Spleen (tissue), 11 donors: ENCODE results near the gene MUC13. TPM values are rescaled to one million over a fixed set of nuclear protein-coding genes. Genes with fewer than 3 reads are reported as not detected.

ENCODE experiments used
- DNase-seq: peaks from one replicate; pipeline ENCODE4 v3.0.0-alpha.2; 2020
- H3K27ac ChIP-seq, 8 donors: fragments of 200-600 bp; sonication (generic) in 7 of 8; 1 replicate in 4 of 8; 2 replicates in 4 of 8; pipeline versions ENCODE4 v1.5.0 to v1.8.0; 2016 to 2021; ENCODE audit warnings: inconsistent platforms in 4 of 8, mild to moderate bottlenecking in 4 of 8, moderate library complexity in 1 of 8
- H3K27me3 ChIP-seq, 7 donors: fragments of 200-600 bp; sonication (generic) in 6 of 7; replicated peaks in 1 of 7; 1 replicate in 4 of 7; 2 replicates in 3 of 7; pipeline versions ENCODE4 v1.5.0 to v1.8.0; 2016 to 2021; ENCODE audit warnings: inconsistent platforms in 3 of 7, mild to moderate bottlenecking in 1 of 7
- H3K36me3 ChIP-seq, 6 donors: fragments of 200-600 bp; sonication (generic) in 5 of 6; 1 replicate in 4 of 6; 2 replicates in 2 of 6; pipeline versions ENCODE4 v1.5.0 to v1.8.0; 2016 to 2021; ENCODE audit warnings: inconsistent platforms in 2 of 6
- H3K4me1 ChIP-seq, 6 donors: fragments of 200-600 bp; sonication (generic) in 5 of 6; 1 replicate in 3 of 6; 2 replicates in 3 of 6; pipeline versions ENCODE4 v1.5.0 to v1.8.0; 2016 to 2021; ENCODE audit warnings: inconsistent platforms in 3 of 6
- H3K4me3 ChIP-seq, 8 donors: fragments of 200-600 bp; sonication (generic) in 7 of 8; 1 replicate in 4 of 8; 2 replicates in 4 of 8; pipeline versions ENCODE4 v1.5.0 to v1.8.0; 2016 to 2021; ENCODE audit warnings: inconsistent platforms in 4 of 8, mild to moderate bottlenecking in 4 of 8, moderate library complexity in 2 of 8
- H3K9me3 ChIP-seq, 8 donors: fragments of 200-600 bp; sonication (generic) in 7 of 8; 1 replicate in 4 of 8; 2 replicates in 4 of 8; pipeline versions ENCODE4 v1.5.0 to v1.8.0; 2016 to 2021; ENCODE audit warnings: inconsistent platforms in 4 of 8
- POLR2A ChIP-seq, 3 donors: fragments of 450-650 bp; IDR thresholded peaks; one replicate each; pipeline ENCODE4 v1.5.1; 2017; ENCODE audit warnings: antibody characterized with exemption in 3 of 3, mild to moderate bottlenecking in 1 of 3
- POLR2AphosphoS5 ChIP-seq, 3 donors: sonication (generic); formaldehyde crosslinking; IDR thresholded peaks; one replicate each; pipeline ENCODE4 v1.5.1; 2017; ENCODE audit warnings: antibody characterized with exemption in 3 of 3
- WGBS, 5 donors: extraction: QIAGEN DNeasy Blood & Tissue Kit in 3 of 5; methylation state at CpG; one replicate each; pipeline versions ENCODE4 v1.1.5 to v1.1.7; 2013 to 2018; 5-methylcytosine and 5-hydroxymethylcytosine counted together
- intact Hi-C: fragments of 100-400 bp; cut with DNase I; formaldehyde crosslinking; loops from one replicate; pipeline ENCODE4 v1.15.0; 2023; ENCODE audit warnings: low total_unique reads
- polyA plus RNA-seq, 3 donors: library from polyadenylated mRNA; stranded (reverse); fragments of 200-250 nt; gene quantifications; one replicate each; pipeline ENCODE4 v1.2.1, GENCODE V29; 2013
- total RNA-seq, 7 donors: library from RNA; depleted of rRNA in 3 of 7; stranded (reverse); fragments of >200 nt in 3 of 7; fragmentation: NEBNext Ultra II Directional in 4 of 7; extraction: Animal tissue kit (Norgen Biotek cat#: 25700) in 4 of 7; gene quantifications; one replicate each; pipeline versions ENCODE4 v1.1.0 to v1.2.1, GENCODE V29; 2016 to 2021
- TF ChIP-seq, protein P1 (sequence below), 11 experiments: fragments of 200-600 bp in 7 of 11; fragments of 450-650 bp in 4 of 11; sonication (generic) in 4 of 11; IDR thresholded peaks in 8 of 11; conservative IDR thresholded peaks in 3 of 11; 1 replicate in 7 of 11; 2 replicates in 4 of 11; pipeline versions ENCODE4 v1.4.0 to v1.8.0; 2016 to 2021; ENCODE audit warnings: antibody characterized with exemption in 11 of 11, inconsistent platforms in 4 of 11, mild to moderate bottlenecking in 1 of 11
- donor health status: healthy with polysubstance abuse.
- donor health status: DM: no; HTN: no; CAD: no; lungs with moderate emphysema.
- donor health status: DM: no; HTN: no; CAD: no.
- donor health status: Bipolar disorder and iron deficiency.
- donor health status: healthy.
- donor health status: DM: no; HTN: no; CAD: no.
- donor health status: DM: yes; HTN: yes; CAD: no.

The MUC13 gene
- total and polyA plus RNA-seq, 10 donors, result 0.06 to 0.93 (median 0.17) TPM; not detected in 4

DNA sequence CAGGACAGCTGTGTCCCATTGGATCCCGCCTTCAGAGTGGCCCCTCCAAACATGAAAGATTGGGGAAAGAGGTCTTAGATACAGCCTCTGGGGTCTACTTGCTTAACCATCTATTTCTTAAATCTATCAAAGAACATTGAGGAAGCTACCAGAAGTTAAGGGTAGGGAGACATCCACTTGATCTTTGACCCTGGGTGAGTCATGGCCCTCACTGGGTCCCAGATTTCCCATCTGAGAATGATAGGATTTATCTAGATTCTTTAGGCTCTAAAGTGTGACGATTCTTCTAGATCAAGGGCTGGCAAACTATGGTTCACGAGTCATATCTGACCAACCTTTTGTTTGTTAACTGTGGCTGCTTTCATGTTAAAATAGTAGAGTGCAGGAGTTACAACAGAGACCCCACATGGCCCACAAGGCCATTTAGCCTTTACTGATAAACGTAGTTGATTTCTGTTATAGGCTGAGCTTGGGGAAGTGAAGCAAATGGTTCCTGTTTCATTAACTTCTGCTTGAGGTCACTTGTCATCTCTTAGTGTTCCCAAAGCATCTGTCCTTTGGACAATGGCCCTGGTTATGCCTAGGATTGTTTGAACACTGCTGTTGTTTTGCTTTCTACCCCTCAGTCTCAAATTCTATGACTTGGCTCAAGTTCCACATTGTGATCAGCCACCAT, 8.0 kb downstream of the MUC13 start:
- intact Hi-C loops, result loop anchor here (5.0 to 10.0 kb wide), 2 partner anchors 511 to 658 kb away; no protein-coding TSS in a partner anchor
- no peaks in the 10 kb centered on the region for H3K36me3 ChIP-seq

DNA sequence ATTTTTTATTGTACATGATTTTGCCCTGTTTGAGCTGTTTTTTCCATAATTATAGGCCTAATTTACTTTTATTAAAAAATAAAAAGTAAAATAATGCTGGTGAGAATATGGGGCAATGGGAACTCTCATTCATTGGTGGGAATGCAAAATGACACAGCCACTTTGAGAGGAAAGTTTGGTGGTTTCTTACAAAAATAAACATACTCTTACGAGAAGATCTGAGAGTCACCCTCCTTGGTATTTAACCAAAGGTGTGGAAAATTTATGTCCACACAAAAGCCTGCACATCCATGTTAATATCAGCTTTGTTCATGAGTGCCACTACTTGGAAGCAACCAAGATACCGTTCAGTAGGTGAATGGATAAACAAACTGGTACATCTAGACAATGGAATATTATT, 9.8 kb downstream of the MUC13 start:
- intact Hi-C loops, result loop anchor here (5.0 to 10.0 kb wide), 2 partner anchors 513 to 660 kb away; no protein-coding TSS in a partner anchor
- DNase-seq, result no peak
- H3K27me3 ChIP-seq, result no peaks in the 10 kb centered on the region
- no peaks in the 10 kb centered on the region for H3K9me3 ChIP-seq
- peaks cover 0 to 4% (median 0%) of the 10 kb centered on the region in 6 donors for H3K4me1 ChIP-seq
- TF ChIP-seq, protein P1, sequence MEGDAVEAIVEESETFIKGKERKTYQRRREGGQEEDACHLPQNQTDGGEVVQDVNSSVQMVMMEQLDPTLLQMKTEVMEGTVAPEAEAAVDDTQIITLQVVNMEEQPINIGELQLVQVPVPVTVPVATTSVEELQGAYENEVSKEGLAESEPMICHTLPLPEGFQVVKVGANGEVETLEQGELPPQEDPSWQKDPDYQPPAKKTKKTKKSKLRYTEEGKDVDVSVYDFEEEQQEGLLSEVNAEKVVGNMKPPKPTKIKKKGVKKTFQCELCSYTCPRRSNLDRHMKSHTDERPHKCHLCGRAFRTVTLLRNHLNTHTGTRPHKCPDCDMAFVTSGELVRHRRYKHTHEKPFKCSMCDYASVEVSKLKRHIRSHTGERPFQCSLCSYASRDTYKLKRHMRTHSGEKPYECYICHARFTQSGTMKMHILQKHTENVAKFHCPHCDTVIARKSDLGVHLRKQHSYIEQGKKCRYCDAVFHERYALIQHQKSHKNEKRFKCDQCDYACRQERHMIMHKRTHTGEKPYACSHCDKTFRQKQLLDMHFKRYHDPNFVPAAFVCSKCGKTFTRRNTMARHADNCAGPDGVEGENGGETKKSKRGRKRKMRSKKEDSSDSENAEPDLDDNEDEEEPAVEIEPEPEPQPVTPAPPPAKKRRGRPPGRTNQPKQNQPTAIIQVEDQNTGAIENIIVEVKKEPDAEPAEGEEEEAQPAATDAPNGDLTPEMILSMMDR (IDR thresholded peaks at IDR 0.05 in 8 of 11, conservative IDR thresholded peaks at IDR 0.05 in 3 of 11), result no peak
- TF ChIP-seq POLR2A (IDR thresholded peaks at IDR 0.05) (no peak), POLR2AphosphoS5 (IDR thresholded peaks at IDR 0.05) (no peak)
- H3K36me3 ChIP-seq, result no peaks in the 10 kb centered on the region
- 82 to 89% (median 88%) methylated on average over 2 of the region's 2 CpGs for WGBS, 5 donors
- no peak overlapping the region for H3K4me3 ChIP-seq
- no peak overlapping the region for H3K27ac ChIP-seq

More for the DNA sequence above, 8.0 kb downstream of the MUC13 start:
- Histone ChIP-seq H3K9me3 (no peaks in the 10 kb centered on the region), H3K27ac (peak overlapping the region in 2 of 8 donors; percentile 36 to 45), H3K4me1 (peaks cover 0 to 4% (median 0%) of the 10 kb centered on the region in 6 donors), H3K4me3 (no peak overlapping the region), H3K27me3 (no peaks in the 10 kb centered on the region)
- whole genome bisulfite sequencing, 5 donors, result 57 to 70% (median 66%) methylated on average over 4 of the region's 4 CpGs
- no peak for DNase-seq
- no peak for TF ChIP-seq POLR2AphosphoS5 (IDR thresholded peaks at IDR 0.05)
- no peak for TF ChIP-seq POLR2A (IDR thresholded peaks at IDR 0.05)
- TF ChIP-seq, protein P1 (IDR thresholded peaks at IDR 0.05 in 8 of 11, conservative IDR thresholded peaks at IDR 0.05 in 3 of 11), result no peak

DNA sequence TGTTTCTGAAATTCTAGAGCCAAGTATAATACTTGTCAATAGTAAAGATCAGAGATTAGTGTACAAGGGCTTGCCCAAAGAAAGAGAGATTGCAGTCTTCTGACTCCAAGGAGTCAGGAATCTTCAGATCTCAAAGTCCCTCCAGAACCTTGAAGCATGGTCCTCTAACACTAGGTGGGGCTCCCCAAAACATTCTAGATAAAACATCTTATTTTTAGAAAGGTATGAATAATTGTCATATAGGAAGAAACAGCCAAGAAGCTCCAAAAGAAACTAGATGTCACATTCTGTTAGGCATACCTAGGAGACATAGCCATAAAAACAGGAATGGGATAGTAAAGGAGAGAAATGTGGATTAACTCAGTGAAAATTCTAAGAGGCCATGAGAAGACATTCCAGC, 10.7 kb downstream of the MUC13 start:
- no peak overlapping the region for H3K27ac ChIP-seq
- no peak for TF ChIP-seq POLR2AphosphoS5 (IDR thresholded peaks at IDR 0.05)
- TF ChIP-seq, protein P1 (IDR thresholded peaks at IDR 0.05 in 8 of 11, conservative IDR thresholded peaks at IDR 0.05 in 3 of 11), result no peak
- TF ChIP-seq POLR2A (IDR thresholded peaks at IDR 0.05), result no peak
- H3K36me3 ChIP-seq, result no peaks in the 10 kb centered on the region
- H3K27me3 ChIP-seq, result no peaks in the 10 kb centered on the region
- no peak overlapping the region for H3K4me3 ChIP-seq
- peaks cover 0 to 4% (median 0%) of the 10 kb centered on the region in 6 donors for H3K4me1 ChIP-seq
- DNase-seq, result no peak
- intact Hi-C loops, result loop anchor here (10.0 kb wide), 1 partner anchor 661 kb away; no protein-coding TSS in a partner anchor
- no peaks in the 10 kb centered on the region for H3K9me3 ChIP-seq

DNA sequence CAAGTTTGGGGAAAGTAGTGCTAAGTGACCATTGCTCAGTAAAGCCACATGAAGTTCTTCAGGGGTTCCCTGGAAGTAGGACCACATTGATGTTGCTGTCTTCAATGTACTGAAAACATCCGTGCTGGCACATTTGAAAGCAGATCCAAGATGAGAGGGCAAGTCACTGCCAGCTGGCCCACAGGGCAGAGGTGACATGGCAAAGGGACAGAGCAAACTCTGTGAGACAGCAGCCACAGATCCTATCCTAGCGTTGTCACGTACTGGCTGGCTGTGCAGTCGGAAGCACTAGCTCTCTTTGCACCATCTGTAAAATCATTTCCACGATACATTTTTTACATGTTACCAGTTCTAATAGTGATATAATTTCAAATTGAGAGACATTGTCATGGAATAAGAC, 13.8 kb downstream of the MUC13 start:
- Histone ChIP-seq H3K27me3 (no peaks in the 10 kb centered on the region), H3K27ac (no peak overlapping the region), H3K36me3 (no peaks in the 10 kb centered on the region), H3K9me3 (no peaks in the 10 kb centered on the region), H3K4me3 (no peak overlapping the region), H3K4me1 (no peaks in the 10 kb centered on the region)
- intact Hi-C loops, result loop anchor here (10.0 kb wide), 1 partner anchor 664 kb away; no protein-coding TSS in a partner anchor
- WGBS, 5 donors, result 84 to 96% (median 91%) methylated on average over 5 of the region's 5 CpGs
- DNase-seq, result no peak
- no peak for TF ChIP-seq POLR2AphosphoS5 (IDR thresholded peaks at IDR 0.05)
- TF ChIP-seq POLR2A (IDR thresholded peaks at IDR 0.05), result no peak
- TF ChIP-seq, protein P1 (IDR thresholded peaks at IDR 0.05 in 8 of 11, conservative IDR thresholded peaks at IDR 0.05 in 3 of 11), result no peak
